Suppressor macrophage treated with lipopolysaccharide for 4 hours (primary cell): Measurements from ENCODE around the gene AVL9.
"Not testable (repeated sequence)": the region's sequence is repeated elsewhere in the genome, so short reads cannot be mapped to it uniquely, and the experiment has no call there.

Experiments used
- DNase-seq: peaks from one replicate; pipeline ENCODE4 v3.0.0-alpha.2; 2020

The AVL9 gene

GRCh38 chr7:32496052-32496813 lies 944 bp downstream of the AVL9 start:
- DNase-seq: peak; percentile 11

GRCh38 chr7:32499755-32500154 lies 4.5 kb downstream of the AVL9 start:
- not testable (repeated sequence) for DNase-seq

DNA sequence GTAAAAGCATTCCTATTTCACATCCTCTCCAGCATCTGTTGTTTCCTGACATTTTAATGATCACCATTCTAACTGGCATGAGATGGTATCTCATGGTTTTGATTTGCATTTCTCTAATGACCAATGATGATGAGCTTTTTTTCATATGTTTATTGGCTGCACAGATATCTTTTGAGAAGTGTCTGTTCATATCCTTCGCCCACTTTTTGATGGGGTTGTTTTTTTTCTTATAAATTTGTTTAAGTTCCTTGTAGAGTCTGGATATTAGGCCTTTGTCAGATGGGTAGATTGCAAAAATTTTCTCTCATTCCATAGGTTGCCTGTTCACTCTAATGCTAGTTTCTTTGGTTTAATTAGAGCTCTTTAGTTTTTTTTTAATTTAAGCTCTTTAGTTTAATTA lies 4.9 kb downstream of the AVL9 start:
- not testable (repeated sequence) for DNase-seq

- peak; percentile 76 for DNase-seq
These were observed 5.6 kb downstream of the AVL9 start for GRCh38 chr7:32500922-32501341.

DNA sequence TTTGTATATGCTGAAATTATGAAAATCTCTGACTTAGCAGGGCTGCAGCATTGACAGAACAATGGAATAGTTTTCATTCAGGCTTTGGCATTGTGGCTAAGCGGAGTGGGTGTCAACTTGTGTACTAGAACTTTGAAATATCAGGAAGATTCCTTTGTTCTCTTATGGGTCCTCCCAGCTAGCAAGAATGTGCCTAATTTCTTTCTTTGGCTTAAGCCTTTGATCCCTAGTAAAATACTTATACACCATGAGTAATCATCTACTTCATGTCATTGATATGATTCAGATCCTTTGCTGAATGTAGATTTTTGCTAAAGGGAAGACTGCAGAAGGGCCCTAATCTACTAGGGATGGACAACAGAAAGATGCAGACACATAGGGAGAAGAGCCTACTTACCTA lies 6.2 kb downstream of the AVL9 start:
- no peak for DNase-seq

GRCh38 chr7:32502728-32503127 lies 7.4 kb downstream of the AVL9 start:
- peak; percentile 71 for DNase-seq

- DNase-seq: peak; percentile 76
These were observed 11.2 kb downstream of the AVL9 start for GRCh38 chr7:32506266-32507054.

DNA sequence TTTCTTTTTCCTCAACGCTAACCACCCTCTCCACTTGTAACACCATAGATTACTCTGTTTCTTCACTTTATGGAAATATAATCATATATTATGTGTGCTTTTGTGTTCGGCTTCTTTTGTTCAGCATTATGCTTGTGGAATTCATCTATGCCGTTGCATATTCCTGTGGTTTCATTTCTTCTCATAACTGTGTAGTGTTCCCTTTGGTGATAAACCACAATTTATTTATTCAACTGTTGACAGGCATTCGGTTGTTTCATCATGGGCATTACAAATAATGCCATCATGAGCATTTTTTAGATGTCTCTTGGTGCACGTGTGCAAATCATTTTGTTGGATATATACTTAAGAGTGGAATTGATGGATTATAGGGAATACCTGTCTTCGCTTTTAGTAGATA lies 12.1 kb downstream of the AVL9 start:
- peak; percentile 26 for DNase-seq

DNA sequence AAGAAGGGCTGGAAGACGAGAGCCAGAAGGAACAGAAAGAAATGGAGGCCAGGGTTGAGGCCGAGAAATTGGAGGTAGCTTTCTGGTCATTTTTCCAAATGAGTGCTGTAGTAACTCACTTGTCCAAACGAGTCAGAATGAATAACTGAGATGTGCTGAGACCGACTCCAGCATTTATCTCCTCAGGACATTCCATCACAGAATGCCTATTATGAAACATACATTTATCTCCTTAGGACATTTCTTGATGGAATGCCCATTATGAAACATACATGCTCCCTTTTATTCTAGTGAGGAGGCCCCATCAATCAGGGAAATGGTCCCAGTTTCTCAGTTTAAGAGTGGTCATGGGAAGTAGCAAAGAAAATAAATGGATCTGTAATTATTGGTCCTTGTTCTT lies 16.5 kb downstream of the AVL9 start:
- no peak for DNase-seq

DNA sequence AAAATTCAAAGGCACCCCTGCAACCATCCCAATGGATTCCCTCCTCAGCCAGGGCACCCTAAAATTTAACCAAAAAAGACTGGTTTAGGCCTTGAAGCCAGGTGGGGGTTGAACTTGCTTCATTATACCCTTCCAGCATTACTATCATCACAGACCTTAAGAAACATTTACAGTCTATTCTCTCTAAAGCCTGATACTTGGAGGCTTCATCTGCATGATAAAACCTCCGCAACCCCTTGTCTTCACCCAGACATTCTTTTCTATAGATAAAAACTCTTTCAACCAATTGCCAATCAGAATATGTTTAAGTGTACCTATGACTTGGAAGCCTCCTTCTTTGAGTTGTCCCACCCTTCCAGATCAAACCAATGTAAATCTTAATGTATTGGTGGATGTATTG lies 17.9 kb downstream of the AVL9 start:
- no peak for DNase-seq

- DNase-seq: no peak
These were observed 20.7 kb downstream of the AVL9 start for GRCh38 chr7:32515890-32516550.

- DNase-seq: no peak
These were observed 21.3 kb downstream of the AVL9 start for GRCh38 chr7:32516551-32517100.

- DNase-seq: no peak
These were observed 23.3 kb downstream of the AVL9 start for GRCh38 chr7:32518534-32519140.

DNA sequence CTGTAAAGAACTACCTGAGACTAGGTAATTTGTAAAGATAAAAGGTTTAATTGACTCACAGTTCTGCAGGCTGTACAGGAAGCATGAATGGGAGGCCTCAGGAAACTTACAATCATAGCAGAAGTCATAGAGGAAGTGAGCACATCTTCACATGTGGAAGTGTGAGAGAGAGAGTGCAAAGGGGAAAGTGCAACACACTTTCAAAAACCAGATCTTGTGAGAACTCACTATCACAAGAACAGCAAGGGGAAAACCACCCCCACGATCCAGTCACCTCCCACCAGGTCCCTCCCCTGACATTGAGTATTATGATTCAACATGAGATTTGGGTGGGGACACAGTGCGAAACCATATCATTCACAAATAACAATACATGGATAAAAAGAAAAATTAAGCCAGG lies 24.5 kb downstream of the AVL9 start:
- no peak for DNase-seq

GRCh38 chr7:32522746-32523530 lies 27.6 kb downstream of the AVL9 start:
- no peak for DNase-seq

GRCh38 chr7:32524631-32525030 lies 29.3 kb downstream of the AVL9 start:
- no peak for DNase-seq

DNA sequence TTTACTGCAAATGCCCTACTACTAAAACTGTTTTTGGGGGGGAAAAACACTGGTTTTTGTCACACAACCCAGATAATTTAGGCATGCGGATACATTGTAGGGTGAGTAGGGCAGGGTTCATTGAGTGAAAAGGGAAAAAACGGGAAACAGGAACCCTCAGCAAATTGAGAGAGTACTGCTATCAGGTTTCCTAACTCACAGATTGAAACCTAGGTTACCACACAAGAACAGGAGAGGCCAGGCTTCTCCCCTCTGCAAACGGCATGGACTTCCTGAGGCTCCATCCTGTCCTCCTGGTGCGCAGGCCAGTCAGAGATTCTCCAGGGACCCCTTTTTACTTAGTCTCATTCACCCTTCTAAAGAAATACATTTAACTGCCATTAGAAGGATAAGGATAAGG lies 30.6 kb downstream of the AVL9 start:
- DNase-seq: no peak

DNA sequence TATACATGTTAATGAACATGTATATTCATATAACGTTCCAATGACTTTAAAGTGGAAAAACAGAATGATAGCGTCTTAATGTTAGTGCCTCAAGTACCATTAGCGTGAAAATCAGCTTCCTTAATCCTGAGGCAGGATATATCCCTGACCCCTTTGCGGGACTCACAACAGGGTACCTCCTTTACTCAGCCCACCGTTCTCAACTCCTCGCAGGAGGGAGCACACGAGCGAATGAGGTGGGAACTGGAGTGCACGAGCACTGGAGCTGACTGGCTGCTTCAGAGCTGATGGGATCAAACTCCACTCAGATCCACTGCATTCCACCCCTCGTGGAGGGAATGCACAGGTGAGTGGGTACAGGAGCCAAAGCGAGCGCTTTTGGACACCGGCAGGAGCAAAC lies 36.1 kb downstream of the AVL9 start:
- DNase-seq: no peak

DNA sequence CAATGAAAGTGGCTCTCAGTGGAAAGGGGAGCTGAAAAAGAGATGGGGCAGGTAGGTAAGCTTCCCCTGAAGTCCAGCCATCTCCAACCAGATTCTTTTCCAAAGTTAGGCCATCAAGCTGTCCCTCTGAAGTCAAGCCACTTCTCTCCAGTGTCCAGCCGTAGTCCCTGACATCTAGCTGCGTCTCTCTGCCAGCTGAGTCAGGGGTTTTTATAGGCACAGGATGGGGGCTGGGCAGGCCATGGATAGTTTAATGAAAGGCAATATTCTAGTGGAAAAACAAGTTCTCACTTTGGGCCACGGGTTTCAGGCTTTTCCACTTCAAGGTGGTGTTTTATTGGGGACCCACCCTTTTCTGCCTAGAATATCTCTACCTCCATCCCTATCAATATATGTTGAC lies 36.8 kb downstream of the AVL9 start:
- no peak for DNase-seq

GRCh38 chr7:32532716-32533115 lies 37.4 kb downstream of the AVL9 start:
- DNase-seq: no peak

DNA sequence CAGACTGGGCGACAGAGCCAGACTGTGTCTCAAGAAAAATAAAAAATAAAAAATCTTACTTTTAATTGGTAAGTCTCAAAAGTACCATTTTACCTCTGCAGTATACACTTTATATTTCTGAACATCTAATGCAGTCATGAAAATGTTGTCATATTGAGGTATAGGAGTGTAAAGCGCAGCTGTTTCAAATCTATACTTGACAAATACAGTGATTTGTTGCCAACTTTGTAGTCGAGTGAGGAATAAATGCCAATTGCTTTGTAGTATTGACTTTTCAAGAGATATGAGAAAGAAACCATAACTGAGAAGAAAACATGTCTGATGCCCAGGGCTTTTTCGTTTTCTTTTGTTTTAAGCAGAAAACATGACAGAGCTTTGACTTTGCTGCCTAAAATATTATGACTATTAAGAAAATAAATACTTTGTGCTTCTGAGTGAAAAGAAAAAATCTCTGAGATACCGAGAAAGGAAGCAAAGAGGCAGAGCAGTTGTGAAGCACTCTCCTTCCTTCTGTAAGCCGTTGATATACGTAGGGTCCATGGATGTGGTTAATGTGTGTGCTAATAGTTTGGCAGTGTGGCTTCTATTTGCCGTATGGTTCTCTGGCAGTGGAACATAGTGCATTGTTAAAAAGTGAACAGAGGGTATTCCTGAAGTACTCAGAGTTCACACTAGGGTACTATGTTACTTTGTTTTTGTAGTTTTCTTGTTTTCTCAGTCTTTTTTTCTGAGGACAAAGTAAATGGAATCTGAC lies 38.2 kb downstream of the AVL9 start:
- no peak for DNase-seq
